MM.1S (cell line): ENCODE data around the gene ASPSCR1.

Experiments
- DNase-seq: peaks from one replicate; pipeline ENCODE4 v3.0.0-alpha.2; 2015
- H2AFZ ChIP-seq: fragments of 300-600 bp; sonication (generic); 2 replicates; pipeline ENCODE4 v1.6.0; 2016; ENCODE audit warnings: antibody characterized with exemption, low read length
- H3F3A ChIP-seq: fragments of 300-600 bp; sonication (generic); 2 replicates; pipeline ENCODE4 v1.6.1; 2016; ENCODE audit warnings: mild to moderate bottlenecking, antibody characterized with exemption, low read length, moderate library complexity, mixed read lengths; ENCODE audit not compliant: insufficient read depth
- H3K27ac ChIP-seq: fragments of 300-600 bp; sonication (generic); 2 replicates; pipeline ENCODE4 v1.5.1; 2016; ENCODE audit warnings: mild to moderate bottlenecking, low read length
- H3K27me3 ChIP-seq: fragments of 300-600 bp; sonication (generic); replicated peaks from 2 replicates; pipeline ENCODE4 v1.6.0; 2016; ENCODE audit warnings: low read length; ENCODE audit not compliant: insufficient read depth
- H3K36me3 ChIP-seq: fragments of 300-600 bp; sonication (generic); replicated peaks from 2 replicates; pipeline ENCODE4 v1.6.1; 2016; ENCODE audit warnings: mild to moderate bottlenecking, low read length, mixed read lengths; ENCODE audit not compliant: insufficient read depth
- H3K4me1 ChIP-seq: fragments of 300-600 bp; sonication (generic); 2 replicates; pipeline ENCODE4 v1.6.1; 2016; ENCODE audit warnings: low read length, mixed read lengths
- H3K4me2 ChIP-seq: fragments of 300-600 bp; sonication (generic); 2 replicates; pipeline ENCODE4 v1.6.0; 2016; ENCODE audit warnings: low read depth, low read length
- H3K4me3 ChIP-seq: fragments of 300-600 bp; sonication (generic); 2 replicates; pipeline ENCODE4 v1.5.1; 2016; ENCODE audit warnings: low read length, mixed read lengths
- H3K79me2 ChIP-seq: fragments of 300-600 bp; sonication (generic); 2 replicates; pipeline ENCODE4 v1.6.1; 2016; ENCODE audit warnings: mixed run types, low read length, mixed read lengths
- H3K9ac ChIP-seq: fragments of 300-600 bp; sonication (generic); 2 replicates; pipeline ENCODE4 v1.6.1; 2016; ENCODE audit warnings: low read length, mixed read lengths
- H3K9me2 ChIP-seq: fragments of 300-600 bp; sonication (generic); replicated peaks from 2 replicates; pipeline ENCODE4 v1.6.1; 2016; ENCODE audit warnings: mild to moderate bottlenecking, low read length, mixed read lengths; ENCODE audit not compliant: insufficient read depth
- H3K9me3 ChIP-seq: fragments of 300-600 bp; sonication (generic); replicated peaks from 2 replicates; pipeline ENCODE4 v1.6.1; 2016; ENCODE audit warnings: mild to moderate bottlenecking, low read length, mixed read lengths; ENCODE audit not compliant: insufficient read depth
- H4K20me1 ChIP-seq: fragments of 300-600 bp; sonication (generic); 2 replicates; pipeline ENCODE4 v1.6.1; 2016; ENCODE audit warnings: mild to moderate bottlenecking, low read length, moderate library complexity, mixed read lengths; ENCODE audit not compliant: insufficient read depth
- EZH2 ChIP-seq: fragments of 300-600 bp; sonication (generic); optimal IDR thresholded peaks from 2 replicates; pipeline ENCODE3; 2017; ENCODE audit warnings: low read depth, mild to moderate bottlenecking, antibody characterized with exemption, low read length, mixed read lengths
- EZH2phosphoT487 ChIP-seq: fragments of 300-600 bp; sonication (generic); IDR thresholded peaks from 2 replicates; pipeline ENCODE4 v1.6.1; 2018; ENCODE audit warnings: antibody characterized with exemption, low read length
- TF ChIP-seq, protein P1 (sequence below): fragments of 300-600 bp; sonication (generic); IDR thresholded peaks from 2 replicates; pipeline ENCODE4 v1.5.1; 2016; ENCODE audit warnings: antibody characterized with exemption, low read length, mixed read lengths

Gene ASPSCR1

DNA sequence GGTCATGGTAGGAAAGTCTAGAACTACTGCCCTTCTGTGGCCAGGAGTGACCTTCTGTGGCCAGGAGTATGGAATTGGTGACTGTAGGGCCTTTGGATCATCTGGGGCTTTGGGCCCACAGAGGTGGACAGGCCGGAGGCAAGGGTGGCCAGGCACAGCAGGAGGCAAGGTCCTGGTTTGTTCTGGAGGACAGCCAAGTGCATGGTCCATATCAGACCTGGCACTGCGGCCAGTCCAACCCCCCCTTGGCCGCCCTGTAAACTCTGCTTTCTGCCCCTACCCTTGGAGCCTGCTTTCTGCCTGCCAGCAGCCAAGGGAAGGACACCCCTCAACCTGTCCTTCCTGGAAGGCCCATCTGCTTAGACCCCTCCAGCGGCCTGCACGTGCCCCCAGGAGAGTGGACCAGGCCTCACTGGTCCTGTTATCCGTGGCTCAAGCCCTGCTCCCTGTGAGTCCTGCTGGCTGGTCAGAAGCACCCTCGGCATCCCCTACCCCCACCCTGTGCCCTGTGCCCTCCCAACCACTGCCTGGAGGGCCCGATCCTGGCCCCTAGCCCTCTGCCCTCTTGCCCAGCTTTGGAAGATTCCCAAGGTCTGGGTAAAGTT is 62.4 kb downstream of the ASPSCR1 start:
- Histone ChIP-seq H3K36me3 (no peaks in the 10 kb centered on the region), H3K4me2 (no peak overlapping the region)

DNA sequence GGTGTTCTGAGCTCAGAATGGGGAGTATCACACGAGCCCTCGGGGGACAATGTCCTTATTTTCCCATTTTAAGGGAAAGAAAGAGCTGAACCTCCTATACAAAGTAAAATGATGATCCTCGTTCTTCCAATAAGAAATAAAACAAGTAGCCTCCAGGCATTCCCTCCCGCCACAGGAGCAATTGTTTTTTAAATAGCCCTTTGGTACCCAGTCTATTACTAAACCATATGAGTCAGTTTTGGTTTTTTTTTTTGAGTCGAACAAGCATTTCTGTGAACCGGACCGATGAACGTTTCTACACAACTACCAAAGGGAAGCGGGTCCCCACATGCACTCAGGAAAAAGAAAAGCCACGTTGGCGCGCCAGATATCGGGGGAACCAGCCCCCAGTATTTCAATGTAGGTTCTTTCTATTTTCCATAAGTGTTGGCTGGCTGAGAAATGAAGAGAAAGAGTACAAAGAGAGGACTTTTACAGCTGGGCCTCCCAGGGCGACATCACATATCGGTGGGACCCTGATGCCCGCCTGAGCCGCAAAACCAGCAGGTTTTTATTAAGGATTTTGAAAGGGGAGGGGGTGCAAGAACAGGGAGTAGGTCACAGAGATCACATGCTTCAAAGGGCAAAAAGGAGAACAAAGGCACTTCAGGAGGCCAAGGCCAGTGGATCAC is 63.9 kb downstream of the ASPSCR1 start:
- Histone ChIP-seq H3K36me3 (no peaks in the 10 kb centered on the region), H3K4me1 (peaks cover 6% of the 10 kb centered on the region; the same call in 1 of the 2 replicates), H2AFZ (no peak overlapping the region), H3K9me3 (no peaks in the 10 kb centered on the region), H3K4me3 (no peak overlapping the region), H4K20me1 (no peaks in the 10 kb centered on the region), H3K9me2 (no peaks in the 10 kb centered on the region), H3K27me3 (0 out of 2 replicates have a peak, but pooled peaks cover 6% of the 10 kb centered on the region), H3F3A (no peaks in the 10 kb centered on the region), H3K27ac (no peak overlapping the region), H3K79me2 (peaks cover 8% of the 10 kb centered on the region), H3K9ac (no peak overlapping the region), H3K4me2 (no peak overlapping the region)
- no peak for TF ChIP-seq EZH2
- no peak for TF ChIP-seq EZH2phosphoT487
- TF ChIP-seq, protein P1, sequence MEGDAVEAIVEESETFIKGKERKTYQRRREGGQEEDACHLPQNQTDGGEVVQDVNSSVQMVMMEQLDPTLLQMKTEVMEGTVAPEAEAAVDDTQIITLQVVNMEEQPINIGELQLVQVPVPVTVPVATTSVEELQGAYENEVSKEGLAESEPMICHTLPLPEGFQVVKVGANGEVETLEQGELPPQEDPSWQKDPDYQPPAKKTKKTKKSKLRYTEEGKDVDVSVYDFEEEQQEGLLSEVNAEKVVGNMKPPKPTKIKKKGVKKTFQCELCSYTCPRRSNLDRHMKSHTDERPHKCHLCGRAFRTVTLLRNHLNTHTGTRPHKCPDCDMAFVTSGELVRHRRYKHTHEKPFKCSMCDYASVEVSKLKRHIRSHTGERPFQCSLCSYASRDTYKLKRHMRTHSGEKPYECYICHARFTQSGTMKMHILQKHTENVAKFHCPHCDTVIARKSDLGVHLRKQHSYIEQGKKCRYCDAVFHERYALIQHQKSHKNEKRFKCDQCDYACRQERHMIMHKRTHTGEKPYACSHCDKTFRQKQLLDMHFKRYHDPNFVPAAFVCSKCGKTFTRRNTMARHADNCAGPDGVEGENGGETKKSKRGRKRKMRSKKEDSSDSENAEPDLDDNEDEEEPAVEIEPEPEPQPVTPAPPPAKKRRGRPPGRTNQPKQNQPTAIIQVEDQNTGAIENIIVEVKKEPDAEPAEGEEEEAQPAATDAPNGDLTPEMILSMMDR: no peak
- no peak for DNase-seq

More for the DNA sequence above, 62.4 kb downstream of the ASPSCR1 start:
- TF ChIP-seq, protein P1: no peak
- TF ChIP-seq EZH2: no peak
- TF ChIP-seq EZH2phosphoT487: no peak
- Histone ChIP-seq H3K9me2 (no peaks in the 10 kb centered on the region), H2AFZ (no peak overlapping the region), H3K9me3 (no peaks in the 10 kb centered on the region), H3K79me2 (peaks cover 12% of the 10 kb centered on the region), H3K27ac (no peak overlapping the region), H3K27me3 (0 out of 2 replicates have a peak, but pooled peaks cover 6% of the 10 kb centered on the region), H3F3A (no peaks in the 10 kb centered on the region), H3K4me3 (no peak overlapping the region), H3K4me1 (peaks cover 8% of the 10 kb centered on the region; the same call in 1 of the 2 replicates), H4K20me1 (no peaks in the 10 kb centered on the region), H3K9ac (no peak overlapping the region)
- no peak for DNase-seq

DNA sequence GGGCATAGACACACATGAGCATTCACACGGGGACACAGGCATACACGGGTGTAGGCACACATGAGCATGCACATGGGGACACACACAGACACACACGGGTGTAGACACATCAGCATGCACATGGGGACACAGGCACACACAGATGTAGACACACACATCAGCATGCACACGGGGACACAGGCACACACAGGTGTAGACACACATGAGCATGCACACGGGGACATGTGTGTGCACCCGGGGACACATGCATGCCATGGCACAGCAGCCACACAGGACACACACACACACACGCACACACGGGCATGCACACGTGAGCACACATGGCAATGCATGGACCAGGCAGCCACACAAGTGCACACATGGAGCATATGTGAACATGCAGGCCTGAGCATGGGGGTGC is 65.2 kb downstream of the ASPSCR1 start:
- DNase-seq: no peak
- Histone ChIP-seq H3K9me2 (no peaks in the 10 kb centered on the region), H4K20me1 (no peaks in the 10 kb centered on the region), H2AFZ (no peak overlapping the region), H3K9me3 (no peaks in the 10 kb centered on the region), H3F3A (no peaks in the 10 kb centered on the region), H3K27ac (no peak overlapping the region), H3K9ac (no peak overlapping the region), H3K36me3 (no peaks in the 10 kb centered on the region; the same call in 1 of the 2 replicates), H3K27me3 (0 out of 2 replicates have a peak, but pooled peaks cover 6% of the 10 kb centered on the region), H3K4me3 (no peak overlapping the region), H3K79me2 (no peaks in the 10 kb centered on the region), H3K4me1 (0 out of 2 replicates have a peak, but pooled peaks cover 2% of the 10 kb centered on the region), H3K4me2 (no peak overlapping the region)
- TF ChIP-seq EZH2 (no peak), EZH2phosphoT487 (no peak)
- TF ChIP-seq, protein P1: no peak
